Limb (tissue), 2 donors: ENCODE data around the gene IP6K2.
"Not testable (repeated sequence)": the region's sequence is repeated elsewhere in the genome, so short reads cannot be mapped to it uniquely, and the experiment has no call there.

ENCODE experiments used
- DNase-seq, 2 donors: peaks; one replicate each; pipeline ENCODE4 v3.0.0-alpha.2; 2016; ENCODE audit errors: extremely low spot score in 2 of 2

The IP6K2 gene

DNA sequence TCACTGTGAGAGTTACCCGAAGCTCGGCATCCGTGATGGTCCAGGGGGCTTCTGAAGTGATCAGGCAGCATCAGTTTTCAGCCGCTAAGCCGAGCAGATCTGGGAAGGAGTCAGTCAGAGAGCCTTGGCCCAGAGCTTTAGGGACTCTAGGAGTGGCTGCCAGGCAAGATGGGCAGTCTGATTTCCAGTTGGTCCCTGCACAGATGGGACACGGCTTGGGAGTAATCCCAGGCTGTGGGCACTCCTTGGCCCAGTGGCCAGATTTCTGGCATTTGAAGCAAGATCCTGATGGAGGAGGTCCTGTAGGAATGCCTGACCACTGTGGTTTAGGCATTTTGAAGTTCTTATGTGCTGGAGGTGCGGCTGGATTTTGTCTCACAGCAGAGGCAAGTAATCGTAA is 10.5 kb upstream of the IP6K2 start:
- DNase-seq, result no peak

DNA sequence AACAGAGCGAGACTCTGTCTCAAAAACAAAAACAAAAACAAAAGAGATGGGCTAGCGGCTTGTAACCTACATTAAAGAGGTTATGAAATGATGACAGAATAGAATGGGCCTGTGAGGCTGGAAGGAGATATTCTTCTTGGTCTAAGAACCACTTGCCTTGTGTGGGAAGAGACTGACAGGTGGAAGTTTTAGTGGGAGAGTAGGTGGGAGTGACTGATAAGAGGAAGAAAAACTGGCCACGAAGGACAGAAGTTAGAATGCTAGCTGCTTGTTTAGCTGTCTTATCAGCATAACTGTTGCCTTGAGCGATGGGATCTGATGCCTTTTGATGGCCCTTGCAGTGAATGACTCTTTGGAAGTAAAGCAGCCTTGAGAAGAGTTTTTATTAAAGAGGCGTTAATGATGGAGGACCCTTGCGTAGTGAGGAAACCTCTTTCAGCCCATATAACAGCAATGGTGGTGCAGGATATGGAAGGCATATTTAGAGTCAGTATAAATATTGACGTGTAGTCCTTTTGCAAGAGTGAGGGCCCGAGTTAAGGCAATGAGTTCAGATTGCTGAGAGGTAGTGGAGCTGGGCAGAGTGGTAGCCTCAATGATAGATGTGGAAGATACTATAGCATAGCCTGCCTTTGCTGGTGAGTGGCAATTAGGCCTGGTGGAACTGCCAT is 8.3 kb upstream of the IP6K2 start:
- not testable (repeated sequence) for DNase-seq

DNA sequence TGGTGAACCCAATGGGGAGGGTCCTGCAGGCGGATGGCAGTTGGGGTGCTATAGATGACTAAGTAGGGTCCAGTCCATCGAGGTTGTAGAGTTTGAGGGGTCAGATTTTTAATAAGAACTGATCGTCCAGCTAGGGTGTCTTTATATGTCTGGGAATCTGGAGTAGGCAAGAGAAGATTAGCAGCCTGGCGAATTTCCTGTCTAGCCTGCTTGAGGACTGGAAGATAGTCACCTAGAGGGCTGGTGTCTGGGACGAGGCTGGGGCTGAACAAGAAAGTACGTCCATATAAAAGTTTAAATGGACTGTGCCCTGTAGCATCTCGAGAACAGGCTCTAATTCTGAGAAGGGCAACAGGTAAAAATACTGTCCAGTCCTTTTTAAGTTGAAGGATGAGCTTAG is 6.7 kb upstream of the IP6K2 start:
- DNase-seq, result no peak

GRCh38 chr3:48723293-48723692 is 6.3 kb upstream of the IP6K2 start:
- DNase-seq, result not testable (repeated sequence)

DNA sequence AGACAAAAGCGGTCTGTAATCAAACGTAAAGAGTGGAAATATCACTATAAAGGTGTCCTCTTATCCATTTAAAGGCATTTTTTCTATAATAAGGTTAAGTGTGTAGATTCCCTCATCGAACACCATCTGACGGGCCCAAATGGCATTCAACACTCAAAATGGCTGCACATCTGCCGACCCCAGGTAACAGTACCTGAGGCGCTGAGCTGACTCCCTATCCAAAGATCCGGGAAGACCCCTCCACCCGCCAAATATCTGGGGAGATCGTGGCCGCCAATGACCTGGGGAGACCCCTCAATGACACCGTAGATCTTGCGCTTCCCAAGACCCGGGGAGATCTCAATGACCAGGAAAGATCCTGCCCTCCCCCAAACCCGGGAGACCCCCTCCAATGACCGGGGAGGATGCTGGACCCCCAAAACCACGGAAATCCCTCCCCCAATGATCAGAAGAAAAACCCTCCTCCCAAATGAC is 476 bp downstream of the IP6K2 start:
- peak; percentile 13 to 69 for DNase-seq

GRCh38 chr3:48715174-48715800 is 1.7 kb downstream of the IP6K2 start:
- DNase-seq, result no peak

GRCh38 chr3:48711727-48712126 is 5.3 kb downstream of the IP6K2 start:
- no peak for DNase-seq

DNA sequence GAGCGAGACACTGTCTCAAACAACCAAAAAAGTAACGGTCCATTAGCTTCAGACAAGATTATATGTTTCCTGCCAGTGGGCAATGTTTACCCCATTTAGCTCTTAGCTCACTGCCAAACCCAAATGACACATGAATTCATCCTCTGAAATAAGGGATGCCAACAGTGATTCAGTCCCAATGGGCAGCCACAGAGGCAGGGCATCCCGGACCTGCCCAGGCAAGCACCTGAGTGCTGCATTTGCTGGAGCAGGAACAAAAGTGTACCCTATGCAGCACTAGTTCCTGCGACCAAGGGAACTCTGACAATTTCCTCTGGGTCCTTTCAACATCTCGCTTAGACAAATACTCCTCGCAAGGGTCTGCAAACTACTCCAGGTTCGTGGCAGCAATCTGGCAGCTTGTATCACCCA is 8.0 kb downstream of the IP6K2 start:
- DNase-seq, result no peak

DNA sequence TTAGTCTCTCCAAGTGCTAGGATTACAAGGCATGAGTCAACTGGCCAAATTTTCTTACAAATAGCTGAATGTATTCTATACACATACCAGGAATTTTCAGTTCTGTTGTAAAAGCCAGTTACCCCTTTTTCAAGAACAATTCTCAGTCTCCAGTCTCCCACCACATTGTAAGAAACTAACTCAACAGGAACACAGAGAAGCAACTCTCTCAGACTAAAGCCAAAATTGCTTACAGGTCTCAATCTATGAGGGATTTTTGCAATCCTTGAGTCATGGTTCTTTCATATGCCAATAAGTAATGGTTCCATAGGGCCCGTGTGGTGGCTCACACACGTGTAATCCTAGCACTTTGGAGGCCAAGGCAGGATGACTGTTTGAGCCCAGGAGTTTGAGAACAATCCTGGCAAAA is 8.5 kb downstream of the IP6K2 start:
- no peak for DNase-seq

DNA sequence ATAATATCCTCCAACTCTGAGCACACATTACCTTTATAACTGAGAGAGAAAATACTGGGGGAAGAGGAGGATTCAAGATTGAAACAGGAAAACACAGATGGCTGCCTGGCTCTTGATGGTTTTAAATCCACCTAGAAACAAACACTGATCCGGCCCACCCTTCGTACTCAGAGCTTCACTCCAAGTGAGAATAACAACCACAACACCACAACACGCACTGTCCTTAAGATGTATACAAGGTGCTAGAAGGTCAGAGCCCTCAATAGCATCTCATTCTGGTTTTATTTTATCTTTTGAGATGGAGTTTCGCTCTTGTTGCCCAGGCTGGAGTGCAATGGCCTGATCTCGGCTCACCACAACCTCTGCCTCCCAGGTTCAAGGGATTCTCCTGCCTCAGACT is 9.9 kb downstream of the IP6K2 start:
- no peak for DNase-seq

- no peak for DNase-seq
Measured at GRCh38 chr3:48702320-48702920, 14.6 kb downstream of the IP6K2 start.

DNA sequence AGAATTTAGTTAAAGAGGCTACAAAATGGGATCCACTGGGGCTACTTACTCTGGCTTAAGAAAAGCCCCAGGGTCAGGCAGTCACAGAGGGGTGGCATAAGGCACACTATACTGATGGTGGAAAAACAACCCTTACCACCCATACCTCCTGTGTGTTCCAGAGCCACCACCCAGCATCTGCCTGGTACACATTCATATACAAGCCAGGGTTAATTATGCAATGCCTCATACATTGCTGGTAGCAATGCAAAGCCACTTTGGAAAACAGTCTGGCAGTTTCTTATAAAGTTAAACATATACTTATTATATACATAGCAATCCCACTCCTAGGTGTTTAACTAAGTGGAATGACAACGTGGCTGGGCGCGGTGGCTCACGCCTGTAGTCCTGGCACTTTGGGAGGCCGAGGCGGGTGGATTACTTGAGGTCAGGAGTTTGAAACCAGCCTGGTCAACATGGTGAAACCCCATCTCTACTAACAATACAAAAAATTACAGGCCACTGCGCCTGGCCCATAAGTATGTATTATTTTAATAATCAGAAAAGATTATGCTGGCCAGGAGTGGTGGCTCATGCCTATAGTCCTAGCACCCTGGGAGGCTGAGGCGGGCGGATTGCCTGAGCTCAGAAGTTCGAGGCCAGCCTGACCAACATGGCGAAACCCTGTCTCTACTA is 16.2 kb downstream of the IP6K2 start:
- no peak for DNase-seq

GRCh38 chr3:48698891-48699290 is 18.1 kb downstream of the IP6K2 start:
- DNase-seq, result no peak

- no peak for DNase-seq
Measured at GRCh38 chr3:48697952-48698351, 19.1 kb downstream of the IP6K2 start.

- no peak for DNase-seq
Measured at GRCh38 chr3:48696601-48697000, 20.4 kb downstream of the IP6K2 start.

DNA sequence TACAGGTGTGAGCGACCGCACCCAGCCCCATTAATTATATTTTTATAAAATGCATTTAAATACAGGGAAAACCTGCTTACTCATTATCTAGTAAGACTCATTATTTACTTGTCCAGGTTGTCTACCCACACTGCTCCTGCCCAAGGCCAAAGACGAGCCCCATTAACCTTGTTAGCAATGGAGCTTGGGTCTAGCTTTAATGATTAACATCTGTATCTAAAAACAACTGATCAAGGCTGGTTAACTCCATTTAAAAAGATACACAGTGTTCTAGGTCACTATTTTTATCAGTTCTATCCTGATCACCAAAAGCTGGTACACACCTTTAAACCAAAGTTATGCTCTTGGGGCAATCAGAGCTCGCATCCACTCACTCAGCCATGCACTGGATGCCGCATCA is 20.9 kb downstream of the IP6K2 start:
- no peak for DNase-seq

- no peak for DNase-seq
Measured at GRCh38 chr3:48695393-48695753, 21.6 kb downstream of the IP6K2 start.

- DNase-seq, result no peak
Measured at GRCh38 chr3:48694610-48695392, 22.2 kb downstream of the IP6K2 start.

- no peak for DNase-seq
Measured at GRCh38 chr3:48693826-48694225, 23.2 kb downstream of the IP6K2 start.

- DNase-seq, result no peak
Measured at GRCh38 chr3:48692551-48692950, 24.5 kb downstream of the IP6K2 start.

GRCh38 chr3:48690846-48691458 is 26.1 kb downstream of the IP6K2 start:
- DNase-seq, result no peak
